ENCODE results near the gene SORBS2. TPM values are rescaled to one million over a fixed set of nuclear protein-coding genes. Genes with fewer than 3 reads are reported as not detected.

Gene SORBS2
- total RNA-seq, 4 donors from 2014 or later: 821 to 1,626 (median 1,353) TPM

DNA sequence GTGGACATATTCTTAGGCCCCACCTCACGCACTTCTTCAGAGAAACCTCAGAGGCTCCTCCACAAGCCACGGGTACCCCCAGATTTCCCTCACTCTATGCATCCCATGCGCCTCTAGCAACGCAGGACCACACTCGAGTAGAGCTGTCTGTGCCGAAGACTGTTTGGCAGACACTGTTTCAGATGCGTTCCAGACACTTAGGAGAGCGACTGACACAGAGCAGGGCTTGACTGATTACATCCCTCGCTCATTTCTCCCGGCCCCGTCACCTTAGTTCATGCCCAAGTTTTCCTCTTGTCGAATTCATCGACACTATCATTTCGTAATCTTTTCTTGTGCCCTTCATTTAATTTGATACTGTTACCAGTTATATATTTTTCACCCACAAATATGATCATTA is 15.0 kb downstream of the SORBS2 start:
- intact Hi-C loops (cut with DNase I): no loop called here

GRCh38 chr4:185796176-185796575 is 15.8 kb downstream of the SORBS2 start:
- H3K4me3 ChIP-seq: no peak overlapping the region
- no peaks in the 10 kb centered on the region for H3K9me3 ChIP-seq
- intact Hi-C loops (cut with DNase I): no loop called here
- H3K27ac ChIP-seq (replicated peaks in 1 of 4): no peak overlapping the region
- TF ChIP-seq POLR2A (IDR thresholded peaks at IDR 0.05; ENCODE audit: low read depth) (no peak), EP300 (IDR thresholded peaks at IDR 0.05) (no peak), POLR2AphosphoS5 (IDR thresholded peaks at IDR 0.05) (no peak)
- TF ChIP-seq, protein P1, sequence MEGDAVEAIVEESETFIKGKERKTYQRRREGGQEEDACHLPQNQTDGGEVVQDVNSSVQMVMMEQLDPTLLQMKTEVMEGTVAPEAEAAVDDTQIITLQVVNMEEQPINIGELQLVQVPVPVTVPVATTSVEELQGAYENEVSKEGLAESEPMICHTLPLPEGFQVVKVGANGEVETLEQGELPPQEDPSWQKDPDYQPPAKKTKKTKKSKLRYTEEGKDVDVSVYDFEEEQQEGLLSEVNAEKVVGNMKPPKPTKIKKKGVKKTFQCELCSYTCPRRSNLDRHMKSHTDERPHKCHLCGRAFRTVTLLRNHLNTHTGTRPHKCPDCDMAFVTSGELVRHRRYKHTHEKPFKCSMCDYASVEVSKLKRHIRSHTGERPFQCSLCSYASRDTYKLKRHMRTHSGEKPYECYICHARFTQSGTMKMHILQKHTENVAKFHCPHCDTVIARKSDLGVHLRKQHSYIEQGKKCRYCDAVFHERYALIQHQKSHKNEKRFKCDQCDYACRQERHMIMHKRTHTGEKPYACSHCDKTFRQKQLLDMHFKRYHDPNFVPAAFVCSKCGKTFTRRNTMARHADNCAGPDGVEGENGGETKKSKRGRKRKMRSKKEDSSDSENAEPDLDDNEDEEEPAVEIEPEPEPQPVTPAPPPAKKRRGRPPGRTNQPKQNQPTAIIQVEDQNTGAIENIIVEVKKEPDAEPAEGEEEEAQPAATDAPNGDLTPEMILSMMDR (IDR thresholded peaks at IDR 0.05): no peak
- WGBS: 83% methylated on average over 5 of the region's 11 CpGs
- DNase-seq (ENCODE audit: extremely low spot score): no peak
- no peaks in the 10 kb centered on the region for H3K27me3 ChIP-seq
- H3K36me3 ChIP-seq: peaks cover 0 to 4% (median 0%) of the 10 kb centered on the region in 4 donors
- peaks cover 32 to 50% (median 43%) of the 10 kb centered on the region in 4 donors for H3K4me1 ChIP-seq

More for the DNA sequence above, 15.0 kb downstream of the SORBS2 start:
- 68% methylated on average over 14 of the region's 14 CpGs for WGBS
- Histone ChIP-seq H3K4me3 (no peak overlapping the region), H3K9me3 (no peaks in the 10 kb centered on the region), H3K36me3 (peaks cover 0 to 4% (median 0%) of the 10 kb centered on the region in 4 donors), H3K4me1 (peaks cover 30 to 48% (median 38%) of the 10 kb centered on the region in 4 donors), H3K27me3 (no peaks in the 10 kb centered on the region), H3K27ac (replicated peaks in 1 of 4) (no peak overlapping the region)
- DNase-seq (ENCODE audit: extremely low spot score): peak; percentile 74
- TF ChIP-seq, protein P1 (IDR thresholded peaks at IDR 0.05): no peak
- TF ChIP-seq POLR2A (IDR thresholded peaks at IDR 0.05; ENCODE audit: low read depth) (no peak), POLR2AphosphoS5 (IDR thresholded peaks at IDR 0.05) (no peak), EP300 (IDR thresholded peaks at IDR 0.05) (no peak)

DNA sequence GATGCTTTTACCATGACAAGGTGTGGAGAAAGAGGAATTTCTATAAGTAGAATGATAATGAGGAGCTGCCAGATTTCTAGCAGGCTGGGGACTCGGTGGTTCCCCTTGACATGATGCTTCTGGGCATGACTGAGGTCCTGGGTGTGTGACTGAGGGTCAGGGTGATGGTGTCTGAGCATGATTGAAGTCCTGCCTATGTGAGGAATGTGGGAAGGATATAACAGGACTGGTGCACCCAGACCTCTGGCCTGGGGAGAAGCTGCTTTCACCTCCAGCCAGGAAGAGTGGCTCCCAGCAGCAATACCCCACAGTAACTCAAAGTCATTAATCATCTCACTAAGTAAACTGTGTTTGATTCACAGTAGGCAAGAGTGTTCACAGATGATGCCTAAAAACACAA is 17.4 kb downstream of the SORBS2 start:
- Histone ChIP-seq H3K27me3 (no peaks in the 10 kb centered on the region), H3K36me3 (peaks cover 0 to 4% (median 0%) of the 10 kb centered on the region in 4 donors), H3K4me3 (no peak overlapping the region), H3K4me1 (peaks cover 32 to 54% (median 43%) of the 10 kb centered on the region in 4 donors), H3K27ac (replicated peaks in 1 of 4) (peak overlapping the region in 1 of 4 donors; percentile 73), H3K9me3 (no peaks in the 10 kb centered on the region)
- TF ChIP-seq, protein P1 (IDR thresholded peaks at IDR 0.05): no peak
- TF ChIP-seq POLR2A (IDR thresholded peaks at IDR 0.05; ENCODE audit: low read depth) (no peak), POLR2AphosphoS5 (IDR thresholded peaks at IDR 0.05) (no peak), EP300 (IDR thresholded peaks at IDR 0.05) (no peak)
- intact Hi-C loops (cut with DNase I): no loop called here
- 85% methylated on average over 1 of the region's 1 CpG for WGBS
- peak; percentile 86 for DNase-seq (ENCODE audit: extremely low spot score)

DNA sequence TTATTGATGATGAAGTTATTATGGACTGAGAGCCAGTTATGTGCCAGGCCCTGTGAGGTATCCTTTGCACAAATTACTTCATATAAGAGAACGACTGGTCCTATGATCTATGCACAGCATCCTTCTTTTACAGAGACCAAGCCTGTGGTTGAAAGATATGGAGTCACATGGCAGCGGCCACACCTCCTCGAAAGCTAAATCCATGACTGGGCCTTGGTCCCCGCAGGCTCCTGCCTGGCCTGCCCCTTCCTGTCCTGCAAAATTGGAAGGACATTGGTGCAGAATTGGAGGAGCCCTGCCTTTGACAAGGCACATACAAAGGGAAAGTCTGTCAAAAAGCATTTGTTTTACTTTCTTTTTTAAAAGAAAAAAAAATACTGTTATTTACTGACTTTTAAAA is 18.3 kb downstream of the SORBS2 start:
- intact Hi-C loops (cut with DNase I): no loop called here
- peak; percentile 45 for DNase-seq (ENCODE audit: extremely low spot score)
- Histone ChIP-seq H3K27ac (replicated peaks in 1 of 4) (peak overlapping the region in 2 of 4 donors; percentile 63 to 73), H3K36me3 (peaks cover 0 to 4% (median 0%) of the 10 kb centered on the region in 4 donors), H3K4me1 (peaks cover 32 to 54% (median 43%) of the 10 kb centered on the region in 4 donors), H3K27me3 (no peaks in the 10 kb centered on the region), H3K9me3 (no peaks in the 10 kb centered on the region), H3K4me3 (no peak overlapping the region)
- 84% methylated on average over 4 of the region's 4 CpGs for WGBS
- TF ChIP-seq, protein P1 (IDR thresholded peaks at IDR 0.05): no peak
- TF ChIP-seq POLR2A (IDR thresholded peaks at IDR 0.05; ENCODE audit: low read depth): no peak
- TF ChIP-seq EP300 (IDR thresholded peaks at IDR 0.05): no peak
- TF ChIP-seq POLR2AphosphoS5 (IDR thresholded peaks at IDR 0.05): no peak

GRCh38 chr4:185793116-185793485 is 18.9 kb downstream of the SORBS2 start:
- Histone ChIP-seq H3K4me3 (no peak overlapping the region), H3K27me3 (no peaks in the 10 kb centered on the region), H3K36me3 (peaks cover 0 to 4% (median 0%) of the 10 kb centered on the region in 4 donors), H3K9me3 (no peaks in the 10 kb centered on the region), H3K27ac (replicated peaks in 1 of 4) (peak overlapping the region; percentile 41 to 73 (median 52)), H3K4me1 (peaks cover 32 to 54% (median 43%) of the 10 kb centered on the region in 4 donors)
- WGBS: 43% methylated on average over 2 of the region's 2 CpGs
- intact Hi-C loops (cut with DNase I): no loop called here
- peak; percentile 21 for DNase-seq (ENCODE audit: extremely low spot score)
- no peak for TF ChIP-seq POLR2AphosphoS5 (IDR thresholded peaks at IDR 0.05)
- TF ChIP-seq POLR2A (IDR thresholded peaks at IDR 0.05; ENCODE audit: low read depth): no peak
- TF ChIP-seq, protein P1 (IDR thresholded peaks at IDR 0.05): no peak
- TF ChIP-seq EP300 (IDR thresholded peaks at IDR 0.05): no peak
